ENCODE measurements around the gene RNASEH2C. TPM values are rescaled to one million over a fixed set of nuclear protein-coding genes. Genes with fewer than 3 reads are reported as not detected.
"Not testable (repeated sequence)": the region's sequence is repeated elsewhere in the genome, so short reads cannot be mapped to it uniquely, and the experiment has no call there.

RNASEH2C gene
- total and polyA plus RNA-seq, 3 donors from 2014 or later: 29.1 to 71.1 (median 70.9) TPM

DNA sequence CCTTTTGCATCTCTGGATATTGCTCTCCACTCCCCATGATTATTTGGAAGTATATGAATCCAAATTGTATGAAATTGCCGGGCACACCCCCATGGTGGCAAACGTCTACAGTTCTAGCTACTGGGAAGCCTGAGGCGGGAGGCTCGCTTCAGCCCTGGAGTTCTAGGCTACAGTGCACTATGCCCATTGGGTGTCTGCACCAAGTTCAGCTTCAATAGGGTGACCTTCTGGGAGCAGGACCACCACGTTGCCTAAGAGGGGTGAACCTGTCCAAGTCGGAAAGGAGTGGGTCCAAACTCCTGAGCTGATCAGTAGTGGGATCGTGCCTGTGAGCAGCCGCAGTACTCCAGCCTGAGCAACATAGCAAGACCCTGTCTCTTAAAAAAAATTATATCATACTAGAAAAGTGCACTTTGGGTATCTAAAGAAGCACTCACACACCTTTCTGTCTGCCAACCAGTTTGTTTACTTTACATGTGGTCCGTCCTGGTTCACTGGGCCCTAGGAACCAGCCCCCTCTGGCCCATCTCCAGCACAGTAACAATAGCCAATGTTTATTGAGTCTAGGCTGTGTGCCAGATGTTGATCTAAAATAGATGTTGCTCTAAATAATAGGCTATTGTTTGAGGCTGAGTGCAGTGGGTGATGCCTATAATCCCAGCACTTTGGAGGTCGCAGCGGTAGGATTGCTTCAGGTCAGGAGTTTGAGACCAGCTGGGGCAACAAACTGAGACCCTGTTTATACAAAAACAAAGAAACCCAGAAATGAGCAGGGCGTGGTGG, 24.9 kb downstream of the RNASEH2C start:
- peaks cover 4% of the 10 kb centered on the region for H3K4me1 ChIP-seq
- H3K4me3 ChIP-seq: no peak overlapping the region
- H3K27me3 ChIP-seq: no peaks in the 10 kb centered on the region
- H3K27ac ChIP-seq: no peak overlapping the region
- no peak for TF ChIP-seq POLR2A (IDR thresholded peaks at IDR 0.05)
- TF ChIP-seq, protein P1, sequence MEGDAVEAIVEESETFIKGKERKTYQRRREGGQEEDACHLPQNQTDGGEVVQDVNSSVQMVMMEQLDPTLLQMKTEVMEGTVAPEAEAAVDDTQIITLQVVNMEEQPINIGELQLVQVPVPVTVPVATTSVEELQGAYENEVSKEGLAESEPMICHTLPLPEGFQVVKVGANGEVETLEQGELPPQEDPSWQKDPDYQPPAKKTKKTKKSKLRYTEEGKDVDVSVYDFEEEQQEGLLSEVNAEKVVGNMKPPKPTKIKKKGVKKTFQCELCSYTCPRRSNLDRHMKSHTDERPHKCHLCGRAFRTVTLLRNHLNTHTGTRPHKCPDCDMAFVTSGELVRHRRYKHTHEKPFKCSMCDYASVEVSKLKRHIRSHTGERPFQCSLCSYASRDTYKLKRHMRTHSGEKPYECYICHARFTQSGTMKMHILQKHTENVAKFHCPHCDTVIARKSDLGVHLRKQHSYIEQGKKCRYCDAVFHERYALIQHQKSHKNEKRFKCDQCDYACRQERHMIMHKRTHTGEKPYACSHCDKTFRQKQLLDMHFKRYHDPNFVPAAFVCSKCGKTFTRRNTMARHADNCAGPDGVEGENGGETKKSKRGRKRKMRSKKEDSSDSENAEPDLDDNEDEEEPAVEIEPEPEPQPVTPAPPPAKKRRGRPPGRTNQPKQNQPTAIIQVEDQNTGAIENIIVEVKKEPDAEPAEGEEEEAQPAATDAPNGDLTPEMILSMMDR (IDR thresholded peaks at IDR 0.05): no peak
- H3K36me3 ChIP-seq (ENCODE audit: low read depth, missing control alignments): no peaks in the 10 kb centered on the region
- intact Hi-C loops (cut with DNase I; ENCODE audit: low total_unique reads): no loop called here
- WGBS, 2 donors: 72 to 74% methylated on average over 12 of the region's 12 CpGs
- DNase-seq: peak; percentile 53
- no peaks in the 10 kb centered on the region for H3K9me3 ChIP-seq

DNA sequence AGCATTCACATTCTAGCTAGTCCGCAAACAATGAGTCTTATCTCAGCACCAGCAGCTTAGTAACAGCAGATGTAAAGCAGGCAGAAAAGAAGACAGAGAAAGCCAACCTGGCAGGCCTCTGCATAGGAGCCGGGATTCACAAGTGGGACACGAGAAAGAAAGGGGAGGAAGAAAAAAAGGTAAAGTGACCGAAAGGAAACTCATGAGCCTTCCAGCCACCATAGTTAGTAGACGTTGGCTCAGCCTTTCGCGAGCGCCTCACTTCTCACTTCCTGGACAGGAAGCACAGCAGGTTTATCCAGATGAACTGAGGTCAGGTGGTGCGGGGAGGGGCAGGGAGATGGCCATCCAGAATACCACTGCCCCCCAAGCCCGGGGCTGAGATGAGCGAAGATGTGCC, 28.2 kb downstream of the RNASEH2C start:
- Histone ChIP-seq H3K27me3 (no peaks in the 10 kb centered on the region), H3K4me3 (no peak overlapping the region), H3K36me3 (ENCODE audit: low read depth, missing control alignments) (no peaks in the 10 kb centered on the region), H3K27ac (no peak overlapping the region), H3K9me3 (no peaks in the 10 kb centered on the region), H3K4me1 (peaks cover 4% of the 10 kb centered on the region)
- TF ChIP-seq, protein P1 (IDR thresholded peaks at IDR 0.05): no peak
- no peak for TF ChIP-seq POLR2A (IDR thresholded peaks at IDR 0.05)
- intact Hi-C loops (cut with DNase I; ENCODE audit: low total_unique reads): no loop called here
- DNase-seq: no peak
- 75 to 87% methylated on average over 11 of the region's 11 CpGs for WGBS, 2 donors

DNA sequence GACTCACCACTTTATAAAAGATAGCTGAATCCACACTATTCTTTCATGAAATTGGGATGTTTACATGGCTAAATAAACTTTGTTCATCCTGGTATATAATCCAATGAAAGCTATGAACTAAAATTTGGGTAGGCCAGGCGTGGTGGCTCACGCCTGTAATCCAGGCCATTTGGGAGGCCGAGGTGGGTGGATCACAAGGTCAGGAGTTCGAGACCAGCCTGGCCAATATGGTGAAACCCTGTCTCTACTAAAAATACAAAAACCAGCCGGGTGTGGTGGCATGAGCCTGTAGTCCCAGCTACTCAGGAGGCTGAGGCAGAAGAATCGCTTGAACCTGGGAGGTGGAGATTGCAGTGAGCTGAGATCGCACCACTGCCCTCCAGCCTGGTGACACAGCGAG, 28.8 kb downstream of the RNASEH2C start:
- DNase-seq; H3K27ac ChIP-seq; H3K9me3 ChIP-seq; intact Hi-C loops (cut with DNase I; ENCODE audit: low total_unique reads); H3K4me1 ChIP-seq; H3K4me3 ChIP-seq; H3K36me3 ChIP-seq (ENCODE audit: low read depth, missing control alignments); H3K27me3 ChIP-seq: not testable (repeated sequence)
- WGBS, 2 donors: 92 to 99% methylated on average over 8 of the region's 8 CpGs

DNA sequence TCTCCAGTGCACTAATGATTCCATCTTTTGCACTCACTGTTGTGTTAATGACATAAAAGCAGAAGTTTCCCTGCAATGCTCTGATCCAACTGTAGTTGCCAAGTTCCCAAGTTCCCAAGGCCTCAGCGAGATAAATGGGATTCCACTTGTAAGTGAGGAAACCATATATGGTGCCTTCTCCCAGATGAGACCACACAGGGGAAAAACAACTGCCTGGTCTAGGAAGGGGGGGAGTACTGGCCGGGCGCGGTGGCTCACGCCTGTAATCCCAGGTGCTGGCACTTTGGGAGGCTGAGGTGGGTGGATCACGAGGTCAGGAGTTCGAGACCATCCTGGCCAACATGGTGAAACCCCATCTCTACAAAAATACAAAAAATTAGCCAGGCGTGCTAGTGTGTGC, 34.6 kb downstream of the RNASEH2C start:
- Histone ChIP-seq H3K9me3 (no peaks in the 10 kb centered on the region), H3K4me3 (no peak overlapping the region), H3K27ac (no peak overlapping the region), H3K36me3 (ENCODE audit: low read depth, missing control alignments) (no peaks in the 10 kb centered on the region), H3K4me1 (peaks cover 7% of the 10 kb centered on the region), H3K27me3 (no peaks in the 10 kb centered on the region)
- intact Hi-C loops (cut with DNase I; ENCODE audit: low total_unique reads): no loop called here
- TF ChIP-seq POLR2A (IDR thresholded peaks at IDR 0.05): no peak
- TF ChIP-seq, protein P1 (IDR thresholded peaks at IDR 0.05): no peak
- peak; percentile 56 for DNase-seq
- WGBS, 2 donors: 31 to 46% methylated on average over 6 to 8 of the region's 8 CpGs

DNA sequence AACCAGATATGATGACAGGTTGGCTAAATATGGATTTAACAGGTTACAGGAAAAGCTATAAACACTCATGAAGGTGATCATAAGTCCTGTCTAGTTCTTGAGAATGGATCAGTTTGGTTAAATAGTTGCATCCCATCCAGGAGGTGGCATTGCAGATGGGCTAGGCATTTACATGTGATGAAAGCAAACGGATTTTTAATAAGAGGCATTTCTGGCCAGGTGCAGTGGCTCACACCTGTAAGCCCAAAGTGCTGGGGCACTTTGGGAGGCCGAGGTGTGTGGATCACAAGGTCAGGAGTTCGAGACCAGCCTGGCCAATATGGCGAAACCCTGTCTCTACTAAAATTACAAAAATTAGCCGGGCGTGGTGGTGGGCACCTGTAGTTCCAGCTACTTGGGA, 37.1 kb downstream of the RNASEH2C start:
- H3K27ac ChIP-seq; intact Hi-C loops (cut with DNase I; ENCODE audit: low total_unique reads); H3K36me3 ChIP-seq (ENCODE audit: low read depth, missing control alignments); DNase-seq; H3K4me3 ChIP-seq; H3K4me1 ChIP-seq; H3K9me3 ChIP-seq; H3K27me3 ChIP-seq: not testable (repeated sequence)
- WGBS, 2 donors: 94 to 96% methylated on average over 6 of the region's 6 CpGs
